ENCODE results near the gene IL15RA.

GRCh38 chr10:5965266-5965665 lies 12.1 kb downstream of the IL15RA start:
- no peak for TF ChIP-seq CTCF (IDR thresholded peaks at IDR 0.05)
- TF ChIP-seq EZH2 (IDR thresholded peaks at IDR 0.05) = no peak
- no peak for TF ChIP-seq EZH2phosphoT487 (IDR thresholded peaks at IDR 0.05)

All from neural progenitor cell (in vitro differentiated cells).